ENCODE data around the gene SEMA3F.

The SEMA3F gene

DNA sequence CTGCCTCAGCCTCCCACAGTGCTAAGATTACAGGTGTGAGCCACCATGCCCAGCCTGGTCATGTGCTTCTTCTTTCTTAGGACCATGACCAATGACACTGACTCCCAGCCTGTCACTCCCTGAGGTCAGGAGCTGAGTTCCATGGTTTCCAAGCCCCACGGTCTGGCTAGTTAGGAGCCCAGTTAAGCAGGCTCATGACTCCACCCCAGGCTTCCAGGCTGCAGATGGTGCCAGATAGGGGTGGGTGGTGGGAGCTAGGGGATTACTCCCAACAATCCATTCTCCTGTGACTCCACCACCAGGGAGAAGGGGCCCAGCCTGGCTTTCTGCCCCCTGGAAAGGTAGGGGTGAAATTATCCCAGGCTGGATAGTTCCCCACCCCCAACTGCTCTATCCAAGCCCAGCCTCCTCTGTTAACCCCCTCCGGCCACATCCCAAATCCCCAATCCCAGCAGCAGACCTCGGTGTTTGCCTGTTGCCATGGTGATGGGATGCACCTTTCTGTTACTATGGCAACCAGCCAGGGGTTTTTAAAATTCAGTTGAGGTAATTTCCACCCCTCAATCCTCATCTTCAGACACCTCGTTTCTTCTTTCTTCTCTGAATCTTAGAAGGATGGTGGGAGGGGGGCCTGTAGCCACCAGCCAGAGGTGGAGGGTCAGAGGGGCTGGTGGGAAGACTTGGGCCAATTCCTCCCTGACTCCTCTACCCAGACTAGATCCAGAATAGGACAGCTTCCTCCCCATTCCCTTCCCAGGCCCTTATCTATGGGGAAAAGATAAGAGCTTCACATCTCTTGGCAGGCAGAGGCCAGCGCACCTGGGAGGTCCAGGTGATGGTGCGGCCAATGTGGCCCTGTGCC is 22.5 kb upstream of the SEMA3F start:
- H3K4me3 ChIP-seq (ENCODE audit: low read length), result no peak overlapping the region
- DNase-seq (ENCODE audit: low read depth), result no peak
- TF ChIP-seq, protein P1, sequence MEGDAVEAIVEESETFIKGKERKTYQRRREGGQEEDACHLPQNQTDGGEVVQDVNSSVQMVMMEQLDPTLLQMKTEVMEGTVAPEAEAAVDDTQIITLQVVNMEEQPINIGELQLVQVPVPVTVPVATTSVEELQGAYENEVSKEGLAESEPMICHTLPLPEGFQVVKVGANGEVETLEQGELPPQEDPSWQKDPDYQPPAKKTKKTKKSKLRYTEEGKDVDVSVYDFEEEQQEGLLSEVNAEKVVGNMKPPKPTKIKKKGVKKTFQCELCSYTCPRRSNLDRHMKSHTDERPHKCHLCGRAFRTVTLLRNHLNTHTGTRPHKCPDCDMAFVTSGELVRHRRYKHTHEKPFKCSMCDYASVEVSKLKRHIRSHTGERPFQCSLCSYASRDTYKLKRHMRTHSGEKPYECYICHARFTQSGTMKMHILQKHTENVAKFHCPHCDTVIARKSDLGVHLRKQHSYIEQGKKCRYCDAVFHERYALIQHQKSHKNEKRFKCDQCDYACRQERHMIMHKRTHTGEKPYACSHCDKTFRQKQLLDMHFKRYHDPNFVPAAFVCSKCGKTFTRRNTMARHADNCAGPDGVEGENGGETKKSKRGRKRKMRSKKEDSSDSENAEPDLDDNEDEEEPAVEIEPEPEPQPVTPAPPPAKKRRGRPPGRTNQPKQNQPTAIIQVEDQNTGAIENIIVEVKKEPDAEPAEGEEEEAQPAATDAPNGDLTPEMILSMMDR (IDR thresholded peaks at IDR 0.05; ENCODE audit: insufficient read depth, low read depth, low read length, missing control alignments), result no peak

DNA sequence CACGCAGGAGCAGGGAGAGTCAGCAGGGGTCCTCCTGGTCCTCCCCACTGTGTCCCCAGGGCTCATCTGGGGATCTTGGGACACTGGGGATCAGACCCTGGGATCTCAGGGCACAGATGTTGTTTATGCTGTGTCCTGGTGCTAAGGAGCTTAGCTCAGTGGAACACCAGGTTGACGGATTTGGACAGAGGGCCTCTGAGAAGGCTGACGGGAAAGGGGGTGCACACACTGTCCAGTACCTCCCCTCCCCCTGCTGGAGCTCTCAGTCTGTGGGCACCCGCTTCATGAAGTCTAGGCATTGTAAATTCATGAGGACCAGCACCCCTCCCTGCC is 21.9 kb upstream of the SEMA3F start:
- TF ChIP-seq, protein P1 (IDR thresholded peaks at IDR 0.05; ENCODE audit: insufficient read depth, low read depth, low read length, missing control alignments), result no peak
- no peak for DNase-seq (ENCODE audit: low read depth)
- H3K4me3 ChIP-seq (ENCODE audit: low read length), result no peak overlapping the region

GRCh38 chr3:50134367-50134766 is 20.8 kb upstream of the SEMA3F start:
- TF ChIP-seq, protein P1 (IDR thresholded peaks at IDR 0.05; ENCODE audit: insufficient read depth, low read depth, low read length, missing control alignments), result no peak
- no peak overlapping the region for H3K4me3 ChIP-seq (ENCODE audit: low read length)
- DNase-seq (ENCODE audit: low read depth), result no peak

DNA sequence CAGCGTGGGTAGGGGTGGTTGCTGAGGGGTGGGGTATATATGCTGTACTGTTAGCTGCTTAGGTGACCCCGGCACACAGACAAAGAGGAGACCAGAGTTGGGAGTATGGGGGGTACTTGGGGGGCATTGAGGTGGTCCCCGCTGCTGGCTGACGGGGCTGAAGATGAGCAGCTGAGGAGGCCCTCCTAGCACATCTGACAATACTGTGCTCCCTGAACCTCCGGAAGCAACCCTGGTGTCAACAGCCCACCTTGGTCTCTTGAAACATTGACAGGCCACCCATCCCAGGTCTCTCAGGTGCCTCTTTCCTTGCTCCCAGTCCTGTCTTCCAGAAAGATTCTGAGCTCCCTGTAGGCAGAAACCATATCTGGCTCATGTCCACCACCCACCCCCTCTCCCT is 19.2 kb upstream of the SEMA3F start:
- TF ChIP-seq, protein P1 (IDR thresholded peaks at IDR 0.05; ENCODE audit: insufficient read depth, low read depth, low read length, missing control alignments), result no peak
- no peak for DNase-seq (ENCODE audit: low read depth)

DNA sequence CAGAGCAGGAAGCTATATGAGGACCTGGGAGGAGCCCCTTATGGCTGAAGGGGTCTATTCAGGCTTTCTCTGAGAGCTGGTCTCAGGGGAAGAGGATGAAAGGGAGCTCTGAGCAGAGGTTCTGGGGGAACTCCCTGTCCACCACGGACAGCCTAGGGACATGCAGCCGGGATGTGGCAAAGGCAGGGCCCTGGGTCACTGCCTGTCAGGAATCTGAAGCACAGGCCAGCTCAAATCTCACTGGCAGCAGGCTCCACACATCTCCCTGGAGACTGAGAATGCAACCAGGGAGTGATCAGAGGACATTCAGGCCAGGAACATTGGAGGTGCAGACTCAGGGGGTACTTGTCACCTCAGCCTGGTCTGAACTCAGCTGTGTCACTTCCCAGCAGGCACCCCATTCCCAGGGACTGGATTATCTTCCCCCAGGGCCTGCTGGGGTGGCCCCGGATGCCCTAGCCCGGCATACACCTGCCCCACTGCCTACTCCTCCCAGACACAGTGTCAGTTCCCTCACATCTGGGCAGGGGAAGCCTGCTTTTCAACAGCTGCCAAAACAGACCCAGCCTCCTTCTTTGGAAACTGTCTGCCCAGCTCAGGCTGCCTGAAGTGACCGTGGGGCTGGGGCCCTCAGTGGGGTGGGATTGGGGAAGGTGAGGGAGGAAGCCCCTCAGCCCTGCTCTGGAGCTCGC is 18.3 kb upstream of the SEMA3F start:
- TF ChIP-seq, protein P1 (IDR thresholded peaks at IDR 0.05; ENCODE audit: insufficient read depth, low read depth, low read length, missing control alignments), result no peak
- no peak for DNase-seq (ENCODE audit: low read depth)

More for the DNA sequence above, 19.2 kb upstream of the SEMA3F start:
- no peak overlapping the region for H3K4me3 ChIP-seq (ENCODE audit: low read length)

GRCh38 chr3:50137531-50137930 is 17.6 kb upstream of the SEMA3F start:
- no peak for DNase-seq (ENCODE audit: low read depth)
- no peak overlapping the region for H3K4me3 ChIP-seq (ENCODE audit: low read length)
- TF ChIP-seq, protein P1 (IDR thresholded peaks at IDR 0.05; ENCODE audit: insufficient read depth, low read depth, low read length, missing control alignments), result no peak

More for the DNA sequence above, 18.3 kb upstream of the SEMA3F start:
- no peak overlapping the region for H3K4me3 ChIP-seq (ENCODE audit: low read length)

Data from epithelial cell of esophagus (primary cell).